GM12864 (cell line): ENCODE results near the gene MS4A6E.

Source experiments
- DNase-seq: peaks from one replicate; pipeline ENCODE4 v3.0.0-alpha.2; 2011; ENCODE audit warnings: low read depth
- H3K4me3 ChIP-seq: 2 replicates; pipeline ENCODE4 v1.5.1; 2011; ENCODE audit warnings: mild to moderate bottlenecking, low read depth, low read length, control low read depth
- CTCF ChIP-seq: IDR thresholded peaks from 2 replicates; pipeline ENCODE4 v1.5.1; 2011; ENCODE audit warnings: low read depth, mild to moderate bottlenecking, moderate library complexity, low read length, control low read depth, inconsistent platforms; ENCODE audit errors: missing control alignments

The MS4A6E gene

GRCh38 chr11:60336767-60337391 is 9.8 kb downstream of the MS4A6E start:
- no peak for TF ChIP-seq CTCF
- H3K4me3 ChIP-seq, result no peak overlapping the region
- no peak for DNase-seq

- DNase-seq, result no peak
- no peak for TF ChIP-seq CTCF
- H3K4me3 ChIP-seq, result no peak overlapping the region
Measured at GRCh38 chr11:60338053-60338452, 11.0 kb downstream of the MS4A6E start.

- no peak for DNase-seq
- TF ChIP-seq CTCF, result no peak
- H3K4me3 ChIP-seq, result no peak overlapping the region
Measured at GRCh38 chr11:60339356-60339755, 12.3 kb downstream of the MS4A6E start.

- TF ChIP-seq CTCF, result peak; percentile 56
- no peak for DNase-seq
- no peak overlapping the region for H3K4me3 ChIP-seq
Measured at GRCh38 chr11:60343094-60343704, 16.1 kb downstream of the MS4A6E start.

GRCh38 chr11:60344146-60344545 is 17.1 kb downstream of the MS4A6E start:
- H3K4me3 ChIP-seq, result no peak overlapping the region
- DNase-seq, result no peak
- TF ChIP-seq CTCF, result no peak

GRCh38 chr11:60345489-60345888 is 18.4 kb downstream of the MS4A6E start:
- TF ChIP-seq CTCF, result peak; percentile 81
- no peak for DNase-seq
- H3K4me3 ChIP-seq, result no peak overlapping the region
